ENCODE measurements around the gene CHIC2. TPM values are rescaled to one million over a fixed set of nuclear protein-coding genes. Genes with fewer than 3 reads are reported as not detected.

Gene CHIC2
- total RNA-seq, 4 donors from 2014 or later: 25.2 to 65.2 (median 41.4) TPM

GRCh38 chr4:54065282-54066087, 1.1 kb upstream of the CHIC2 start:
- no peak for DNase-seq (ENCODE audit: low spot score)
- no peak for ATAC-seq (ENCODE audit: low FRiP score)
- TF ChIP-seq, protein P1, sequence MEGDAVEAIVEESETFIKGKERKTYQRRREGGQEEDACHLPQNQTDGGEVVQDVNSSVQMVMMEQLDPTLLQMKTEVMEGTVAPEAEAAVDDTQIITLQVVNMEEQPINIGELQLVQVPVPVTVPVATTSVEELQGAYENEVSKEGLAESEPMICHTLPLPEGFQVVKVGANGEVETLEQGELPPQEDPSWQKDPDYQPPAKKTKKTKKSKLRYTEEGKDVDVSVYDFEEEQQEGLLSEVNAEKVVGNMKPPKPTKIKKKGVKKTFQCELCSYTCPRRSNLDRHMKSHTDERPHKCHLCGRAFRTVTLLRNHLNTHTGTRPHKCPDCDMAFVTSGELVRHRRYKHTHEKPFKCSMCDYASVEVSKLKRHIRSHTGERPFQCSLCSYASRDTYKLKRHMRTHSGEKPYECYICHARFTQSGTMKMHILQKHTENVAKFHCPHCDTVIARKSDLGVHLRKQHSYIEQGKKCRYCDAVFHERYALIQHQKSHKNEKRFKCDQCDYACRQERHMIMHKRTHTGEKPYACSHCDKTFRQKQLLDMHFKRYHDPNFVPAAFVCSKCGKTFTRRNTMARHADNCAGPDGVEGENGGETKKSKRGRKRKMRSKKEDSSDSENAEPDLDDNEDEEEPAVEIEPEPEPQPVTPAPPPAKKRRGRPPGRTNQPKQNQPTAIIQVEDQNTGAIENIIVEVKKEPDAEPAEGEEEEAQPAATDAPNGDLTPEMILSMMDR (IDR thresholded peaks at IDR 0.05): no peak

DNA sequence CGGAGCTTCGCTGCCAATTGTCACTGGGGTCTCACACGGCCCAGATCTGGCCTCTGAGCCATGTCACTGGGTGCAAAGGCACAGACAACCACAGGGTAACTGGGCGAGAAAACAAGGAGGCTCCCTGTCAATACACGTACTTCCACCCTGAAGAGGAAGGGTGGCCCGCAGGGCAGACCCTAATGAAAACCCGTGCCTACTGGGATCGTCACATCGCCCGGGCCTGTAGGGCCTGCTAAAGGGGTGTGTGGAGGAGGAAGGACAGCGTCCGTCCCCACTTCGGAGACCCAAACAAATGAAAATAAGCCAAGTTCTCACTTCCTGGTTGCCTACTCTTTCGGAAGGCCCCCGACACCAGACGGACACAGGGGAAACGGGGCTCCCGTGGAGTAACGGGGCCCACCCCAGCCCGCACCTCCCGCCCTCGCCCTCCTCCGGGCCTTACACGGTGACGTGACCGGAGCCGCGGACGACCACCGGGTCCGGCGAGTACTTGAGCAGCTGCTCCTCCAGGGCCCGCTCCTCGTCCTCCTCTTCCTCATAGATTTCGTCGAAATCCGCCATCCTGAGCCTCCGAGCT, 578 bp downstream of the CHIC2 start:
- DNase-seq (ENCODE audit: low spot score) (no peak), ATAC-seq (ENCODE audit: low FRiP score) (no peak)
- TF ChIP-seq, protein P1 (IDR thresholded peaks at IDR 0.05): no peak

- ATAC-seq (ENCODE audit: low FRiP score): peak; percentile 20
- no peak for DNase-seq (ENCODE audit: low spot score)
- TF ChIP-seq, protein P1 (IDR thresholded peaks at IDR 0.05): no peak
Observed at GRCh38 chr4:54063229-54063628, 1.2 kb downstream of the CHIC2 start.

- ATAC-seq (ENCODE audit: low FRiP score) (no peak), DNase-seq (ENCODE audit: low spot score) (no peak)
- TF ChIP-seq, protein P1 (IDR thresholded peaks at IDR 0.05): no peak
Observed at GRCh38 chr4:54062392-54062791, 2.0 kb downstream of the CHIC2 start.

DNA sequence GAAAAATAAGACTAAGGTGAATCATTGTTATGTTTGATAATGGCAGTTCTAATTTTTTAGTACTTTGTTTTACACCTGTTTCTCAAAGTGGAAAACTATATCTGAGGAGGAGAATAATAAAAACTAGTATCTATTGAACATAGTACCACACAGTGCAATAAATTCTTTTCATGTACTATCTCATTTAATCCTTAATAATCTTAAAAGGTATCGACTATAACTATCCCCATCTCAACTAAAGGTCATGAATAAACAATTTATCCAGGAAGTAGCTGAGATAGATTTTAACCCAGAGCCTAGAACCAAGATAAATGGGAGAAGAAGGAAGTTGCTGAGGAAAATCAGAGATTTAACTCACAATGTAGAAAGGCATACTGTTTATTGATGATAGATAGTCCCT, 2.5 kb downstream of the CHIC2 start:
- TF ChIP-seq, protein P1 (IDR thresholded peaks at IDR 0.05): no peak
- DNase-seq (ENCODE audit: low spot score): no peak
- no peak for ATAC-seq (ENCODE audit: low FRiP score)

- TF ChIP-seq, protein P1 (IDR thresholded peaks at IDR 0.05): no peak
- DNase-seq (ENCODE audit: low spot score) (no peak), ATAC-seq (ENCODE audit: low FRiP score) (no peak)
Observed at GRCh38 chr4:54061067-54061466, 3.3 kb downstream of the CHIC2 start.

- DNase-seq (ENCODE audit: low spot score): no peak
- TF ChIP-seq, protein P1 (IDR thresholded peaks at IDR 0.05): no peak
- ATAC-seq (ENCODE audit: low FRiP score): no peak
Observed at GRCh38 chr4:54060116-54060515, 4.3 kb downstream of the CHIC2 start.

Data from omental fat pad (tissue), 4 donors.